Panc1 (cell line): ENCODE measurements around the gene UMAD1. TPM values are rescaled to one million over a fixed set of nuclear protein-coding genes. Genes with fewer than 3 reads are reported as not detected.

Experiments
- ATAC-seq: fragments of 200-7000 bp; cut with Tn5 transposase; 2 replicates; pipeline ENCODE4 v1.9.1; 2020; ENCODE audit warnings: mild to moderate bottlenecking, moderate library complexity
- BruUV-seq: library from RNA; stranded (reverse); fragments of 400-500 nt; replicated peaks from 2 replicates; lab custom pipeline; 2021; lab: Mats Ljungman, UMichigan
- CTCF ChIA-PET: fragments of 300-600 bp; sonication (Branson Sonifier 250); formaldehyde crosslinking; loops from one replicate; lab custom pipeline; 2022; ENCODE audit warnings: antibody characterized with exemption; lab: Charles Lee
- POLR2A ChIA-PET: fragments of 300-600 bp; sonication (Branson Sonifier 250); formaldehyde crosslinking; loops from one replicate; lab custom pipeline; 2022; ENCODE audit warnings: antibody characterized with exemption; lab: Charles Lee
- DNase-seq: peaks from one replicate; pipeline ENCODE4 v3.0.0-alpha.2; 2010; ENCODE audit warnings: low read depth, low spot score
- H3K27ac ChIP-seq: 2 replicates; pipeline ENCODE4 v1.5.1; 2011; ENCODE audit warnings: mild to moderate bottlenecking, low read length, inconsistent platforms
- H3K27me3 ChIP-seq: fragments of 200-500 bp; sonication (Bioruptor generic); 2 replicates; pipeline ENCODE4 v1.6.0; 2014; ENCODE audit warnings: low read length, inconsistent platforms; ENCODE audit not compliant: control insufficient read depth, insufficient read depth
- H3K36me3 ChIP-seq: fragments of 200-500 bp; sonication (Bioruptor generic); 2 replicates; pipeline ENCODE4 v1.5.1; 2014; ENCODE audit warnings: inconsistent platforms, mild to moderate bottlenecking, low read length, moderate library complexity; ENCODE audit not compliant: control insufficient read depth, insufficient read depth
- H3K4me1 ChIP-seq: 2 replicates; pipeline ENCODE4 v1.5.1; 2011; ENCODE audit warnings: inconsistent platforms, mild to moderate bottlenecking, low read length, moderate library complexity; ENCODE audit not compliant: control insufficient read depth, insufficient read depth
- H3K4me3 ChIP-seq, 2 experiments: 2 replicates each; pipeline ENCODE4 v1.5.1; 2011 to 2012; ENCODE audit warnings: low read depth in 2 of 2, low read length in 2 of 2, mild to moderate bottlenecking in 2 of 2, inconsistent platforms in 1 of 2, moderate library complexity in 1 of 2
- H3K9me3 ChIP-seq: fragments of 200-500 bp; sonication (Bioruptor generic); 2 replicates; pipeline ENCODE4 v1.5.1; 2014; ENCODE audit warnings: low read depth, mild to moderate bottlenecking, inconsistent platforms, low read length, moderate library complexity; ENCODE audit not compliant: control insufficient read depth, insufficient read depth
- CTCF ChIP-seq: fragments of 450-650 bp; IDR thresholded peaks from 2 replicates; pipeline ENCODE4 v1.5.1; 2017; ENCODE audit warnings: mild to moderate bottlenecking
- POLR2AphosphoS5 ChIP-seq: IDR thresholded peaks from 2 replicates; pipeline ENCODE4 v1.6.1; 2012; ENCODE audit warnings: mild to moderate bottlenecking, low read depth, low read length, moderate library complexity
- REST ChIP-seq, 2 experiments: IDR thresholded peaks; 2 replicates each; pipeline ENCODE4 v1.6.1; 2011 to 2012; ENCODE audit warnings: low read depth in 2 of 2, control low read depth in 1 of 2, low read length in 1 of 2, mild to moderate bottlenecking in 1 of 2, moderate library complexity in 1 of 2; ENCODE audit not compliant: insufficient read depth in 1 of 2
- SIN3A ChIP-seq: IDR thresholded peaks from 2 replicates; pipeline ENCODE4 v1.6.1; 2012; ENCODE audit warnings: low read depth, mild to moderate bottlenecking, low read length, moderate library complexity, borderline replicate concordance; ENCODE audit not compliant: insufficient read depth
- TCF7L2 ChIP-seq: IDR thresholded peaks from 2 replicates; pipeline ENCODE4 v1.6.1; 2011; ENCODE audit warnings: mild to moderate bottlenecking, low read depth, low read length, inconsistent platforms
- in situ Hi-C: cut with HindIII; loops from 2 replicates; pipeline ENCODE4 v1.10.0; 2016; ENCODE audit warnings: low sequenced_read_pairs, low pct_unique_long_range_greater_than_20kb
- intact Hi-C: fragments of 100-400 bp; cut with micrococcal nuclease; formaldehyde crosslinking; loops from one replicate; pipeline ENCODE4 v1.10.0; 2022; ENCODE audit not compliant: unreplicated experiment
- total RNA-seq: library from RNA; stranded (reverse); gene quantifications from one replicate; pipeline ENCODE4 v1.2.1, GENCODE V29; 2021; ENCODE audit not compliant: unreplicated experiment

Gene UMAD1
- total RNA-seq, 1 experiment from 2014 or later = 19.9 TPM

DNA sequence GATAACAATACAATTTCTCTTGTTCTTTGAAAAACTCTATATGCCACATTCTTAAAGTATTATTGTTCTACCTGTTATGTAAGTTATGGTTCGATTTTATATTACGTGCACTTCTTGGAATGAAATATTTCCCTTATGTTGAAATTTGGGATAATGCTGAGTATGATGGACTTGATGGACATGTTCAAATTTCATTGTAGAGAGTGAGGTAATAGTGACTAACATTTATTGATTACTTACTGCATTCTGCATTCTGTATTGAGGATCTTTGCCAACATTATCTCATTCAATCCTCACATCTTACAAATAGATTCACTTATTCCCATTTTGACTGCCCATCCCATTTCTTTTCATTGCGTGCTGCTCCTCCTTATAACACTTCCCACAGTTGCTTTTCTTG, 208.3 kb downstream of the UMAD1 start:
- no peak for ATAC-seq
- Histone ChIP-seq H3K4me3 (no peak overlapping the region), H3K27ac (no peak overlapping the region), H3K9me3 (no peaks in the 10 kb centered on the region), H3K36me3 (no peaks in the 10 kb centered on the region), H3K27me3 (no peaks in the 10 kb centered on the region), H3K4me1 (no peaks in the 10 kb centered on the region)
- ChIA-PET POLR2A (interaction anchor here (0.6 kb wide), 1 partner anchor 225 kb away, joined by 3 read pairs; no protein-coding TSS in a partner anchor), CTCF (interaction anchor here (0.7 kb wide), 1 partner anchor 70 kb away, joined by 3 read pairs; no protein-coding TSS in a partner anchor)
- intact Hi-C loops (no loop called here), in situ Hi-C loops (loop anchor here (5.0 kb wide), 1 partner anchor 68 kb away; no protein-coding TSS in a partner anchor)
- no peak for DNase-seq
- TF ChIP-seq TCF7L2 (no peak), CTCF (no peak), REST (IDR thresholded peaks at IDR 0.05; ENCODE audit: insufficient read depth in 1 of 2, low read depth in 2 of 2, low read length in 1 of 2) (no peak), POLR2AphosphoS5 (no peak), SIN3A (no peak)
- no TSS peak for BruUV-seq

- no peak for DNase-seq
- in situ Hi-C loops (no loop called here), intact Hi-C loops (no loop called here)
- TF ChIP-seq REST (IDR thresholded peaks at IDR 0.05; ENCODE audit: insufficient read depth in 1 of 2, low read depth in 2 of 2, low read length in 1 of 2) = no peak
- no peak for TF ChIP-seq SIN3A
- no peak for TF ChIP-seq CTCF
- no peak for TF ChIP-seq TCF7L2
- TF ChIP-seq POLR2AphosphoS5 = no peak
- Histone ChIP-seq H3K9me3 (no peaks in the 10 kb centered on the region), H3K27me3 (no peaks in the 10 kb centered on the region), H3K27ac (no peak overlapping the region), H3K36me3 (no peaks in the 10 kb centered on the region), H3K4me1 (no peaks in the 10 kb centered on the region), H3K4me3 (no peak overlapping the region)
- CTCF ChIA-PET = no interaction called here
- ATAC-seq = no peak
- BruUV-seq = no TSS peak
- POLR2A ChIA-PET = no interaction called here
Observed at GRCh38 chr7:7850150-7850549, 209.6 kb downstream of the UMAD1 start.
